Renal cortex interstitium (tissue), 11 donors: Measurements from ENCODE around the gene TAGLN2. TPM values are rescaled to one million over a fixed set of nuclear protein-coding genes. Genes with fewer than 3 reads are reported as not detected.

ENCODE experiments used
- DNase-seq, 11 donors: peaks; one replicate each; pipeline ENCODE4 v3.0.0-alpha.2; 2013; ENCODE audit warnings: low read depth in 9 of 11, low spot score in 4 of 11; ENCODE audit errors: extremely low read depth in 1 of 11
- polyA plus RNA-seq, 3 donors: library from polyadenylated mRNA; unstranded; fragments of 120-200 nt; gene quantifications; one replicate each; pipeline ENCODE4 v1.2.1, GENCODE V29; 2013; ENCODE audit not compliant: insufficient read length in 3 of 3

The TAGLN2 gene
- polyA plus RNA-seq, 3 donors: 119 to 150 (median 126) TPM

DNA sequence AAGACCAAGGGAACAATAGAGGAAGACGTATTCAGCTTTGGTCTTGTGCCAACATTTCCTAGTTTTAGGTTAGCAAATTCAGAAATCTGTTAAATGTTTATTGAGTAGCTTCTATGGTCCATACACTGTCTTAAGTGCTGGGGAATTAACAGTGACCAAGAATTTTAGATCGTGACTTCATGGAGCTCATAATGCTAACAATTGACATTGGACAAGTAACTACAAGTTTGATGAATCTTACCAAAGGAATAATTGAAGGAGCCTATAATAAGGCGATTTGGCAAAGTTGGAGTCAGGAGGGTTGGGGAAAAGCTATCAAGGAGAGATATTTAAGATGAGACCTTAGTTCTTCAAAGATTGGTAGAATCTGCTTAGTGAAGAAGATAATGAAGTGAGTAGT lies 30.1 kb upstream of the TAGLN2 start:
- DNase-seq: no peak

- no peak for DNase-seq
These were observed 28.5 kb upstream of the TAGLN2 start, which contains the start of gene SLAMF9 for GRCh38 chr1:159953536-159954515. Gene SLAMF9 (minus strand): TSS chr1:159954237. CDS start chr1:159954137, 100 bp downstream.

GRCh38 chr1:159952932-159953331 lies 27.6 kb upstream of the TAGLN2 start:
- no peak for DNase-seq

GRCh38 chr1:159951551-159951950 lies 26.2 kb upstream of the TAGLN2 start:
- DNase-seq: no peak

DNA sequence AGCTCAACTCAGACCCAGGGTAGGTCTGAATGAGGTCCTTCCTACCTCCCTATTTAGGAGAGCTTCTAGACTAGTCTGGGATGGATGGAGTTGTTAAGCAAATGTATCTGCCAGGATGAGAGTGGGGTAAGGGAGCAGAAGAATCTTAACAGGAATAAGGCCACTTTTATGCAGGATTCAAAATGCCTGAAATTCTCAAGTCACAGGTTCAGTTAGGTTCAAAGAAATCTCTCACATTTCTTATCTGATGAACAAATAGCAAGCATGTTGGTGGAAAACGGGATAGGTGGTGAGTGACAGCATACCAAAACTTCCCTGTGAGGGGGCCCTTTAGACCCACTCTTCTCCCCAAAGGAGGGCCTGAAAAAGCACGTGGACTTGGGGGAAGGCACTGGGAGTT lies 25.7 kb upstream of the TAGLN2 start:
- DNase-seq: no peak

- no peak for DNase-seq
These were observed 24.7 kb upstream of the TAGLN2 start for GRCh38 chr1:159949981-159950381.

DNA sequence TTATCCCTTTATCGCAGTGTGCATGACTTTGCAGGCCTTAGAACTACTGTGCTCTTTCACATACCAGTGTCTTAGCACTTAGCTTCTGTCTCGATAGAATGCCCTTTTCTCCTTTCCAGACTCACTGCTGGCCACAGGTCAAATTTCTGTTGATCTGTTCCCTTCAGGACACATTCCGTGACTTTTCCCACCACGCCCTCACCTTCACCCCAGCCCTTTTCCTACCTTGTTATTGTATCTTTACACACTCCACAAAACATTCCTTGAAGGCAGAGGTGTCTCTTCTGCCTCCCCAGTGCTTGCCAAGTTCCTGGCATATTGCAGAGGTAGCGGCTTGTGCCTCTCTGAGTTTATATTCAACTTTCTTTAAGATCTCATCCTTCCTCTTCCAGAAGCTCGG lies 23.8 kb upstream of the TAGLN2 start:
- DNase-seq: no peak

GRCh38 chr1:159947942-159948341 lies 22.6 kb upstream of the TAGLN2 start:
- DNase-seq: no peak

DNA sequence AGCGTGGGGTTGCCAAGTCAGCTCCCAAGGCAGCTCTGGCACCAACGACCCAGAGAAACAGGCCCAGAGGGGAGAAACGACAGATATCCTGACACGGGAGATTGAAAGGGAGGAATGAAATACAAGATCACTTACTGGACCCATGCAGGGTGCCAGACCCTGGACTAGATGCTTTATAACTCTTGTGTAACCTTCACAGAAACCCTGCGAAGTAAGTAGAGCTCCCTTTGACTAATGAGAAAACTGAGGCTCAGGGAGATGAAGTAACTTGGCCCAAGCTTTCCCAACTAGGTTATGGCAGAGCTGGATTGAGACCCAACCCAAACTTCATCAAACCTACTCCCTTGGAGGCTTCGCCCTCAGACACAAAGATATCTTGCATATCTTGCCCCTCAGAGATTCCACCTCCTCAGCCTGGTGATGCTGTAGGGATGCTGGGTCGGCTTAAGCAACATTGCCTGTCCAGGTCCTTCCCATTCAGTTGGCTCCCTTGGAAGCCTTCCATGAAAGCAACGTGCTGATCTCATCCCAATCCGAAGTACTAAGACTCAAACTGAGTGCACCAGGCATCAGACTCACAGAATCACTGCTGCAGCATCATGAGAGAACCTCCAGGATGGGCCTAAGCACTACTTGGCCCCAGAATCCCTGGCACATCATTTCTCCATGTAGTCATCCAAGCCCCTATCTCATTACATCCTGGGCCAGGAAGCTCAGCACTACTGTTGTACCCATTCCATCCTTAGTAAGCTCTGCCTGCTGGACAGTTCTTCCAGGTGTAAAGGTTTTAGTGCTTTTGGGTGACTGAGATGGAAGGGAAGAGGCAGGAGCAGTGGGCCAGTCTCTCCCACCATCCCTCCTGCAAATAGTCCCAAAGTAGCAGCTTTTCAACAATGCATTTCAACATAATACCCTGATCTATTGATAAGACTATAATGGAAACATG lies 21.2 kb upstream of the TAGLN2 start:
- no peak for DNase-seq

GRCh38 chr1:159945483-159946241 lies 20.4 kb upstream of the TAGLN2 start, which contains the start of gene IGSF9:
Gene IGSF9 (minus strand): TSS chr1:159945613. CDS start chr1:159943454, 2,159 bp downstream.
- peak in 8 of 11 donors; percentile 70 to 90 (median 86) for DNase-seq

DNA sequence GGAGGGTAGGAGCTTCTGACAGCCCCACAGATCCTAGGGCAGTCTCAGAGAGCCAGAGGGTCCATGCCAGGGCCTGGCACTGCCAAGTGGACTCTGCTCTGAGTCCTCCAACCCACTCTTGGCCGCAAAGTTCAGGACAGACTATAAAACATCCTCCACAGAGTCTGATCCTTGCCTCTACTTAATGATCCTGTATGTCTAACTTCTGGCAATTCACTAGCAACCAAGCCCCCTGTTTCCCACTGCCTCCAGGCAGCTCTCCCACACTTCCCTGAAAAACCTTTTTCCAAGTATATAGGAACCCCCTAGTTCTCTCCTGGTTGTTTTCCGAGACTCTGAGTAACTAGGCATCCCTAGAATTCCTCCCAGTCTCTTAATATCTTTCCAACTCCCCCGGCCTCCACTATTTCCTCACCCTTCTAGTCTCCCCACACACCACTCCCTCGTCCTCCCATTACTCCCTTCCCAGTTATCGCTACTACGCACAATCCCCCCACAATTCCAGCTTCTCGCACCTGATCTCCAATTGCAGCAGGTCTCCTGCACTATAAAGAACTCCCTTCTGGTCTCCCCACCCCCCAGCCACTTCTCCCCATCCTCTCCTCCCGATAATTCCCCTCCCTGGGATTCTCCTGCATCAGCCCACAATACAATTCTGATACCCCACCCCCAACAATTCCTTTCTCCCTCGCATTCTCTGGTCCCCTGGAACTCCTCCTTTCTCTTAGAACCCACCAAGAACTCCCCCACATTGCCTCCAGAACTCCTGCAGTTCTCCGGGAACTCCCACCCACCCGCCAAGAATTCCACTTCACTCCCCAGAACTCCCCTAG lies 19.5 kb upstream of the TAGLN2 start:
- DNase-seq: no peak

DNA sequence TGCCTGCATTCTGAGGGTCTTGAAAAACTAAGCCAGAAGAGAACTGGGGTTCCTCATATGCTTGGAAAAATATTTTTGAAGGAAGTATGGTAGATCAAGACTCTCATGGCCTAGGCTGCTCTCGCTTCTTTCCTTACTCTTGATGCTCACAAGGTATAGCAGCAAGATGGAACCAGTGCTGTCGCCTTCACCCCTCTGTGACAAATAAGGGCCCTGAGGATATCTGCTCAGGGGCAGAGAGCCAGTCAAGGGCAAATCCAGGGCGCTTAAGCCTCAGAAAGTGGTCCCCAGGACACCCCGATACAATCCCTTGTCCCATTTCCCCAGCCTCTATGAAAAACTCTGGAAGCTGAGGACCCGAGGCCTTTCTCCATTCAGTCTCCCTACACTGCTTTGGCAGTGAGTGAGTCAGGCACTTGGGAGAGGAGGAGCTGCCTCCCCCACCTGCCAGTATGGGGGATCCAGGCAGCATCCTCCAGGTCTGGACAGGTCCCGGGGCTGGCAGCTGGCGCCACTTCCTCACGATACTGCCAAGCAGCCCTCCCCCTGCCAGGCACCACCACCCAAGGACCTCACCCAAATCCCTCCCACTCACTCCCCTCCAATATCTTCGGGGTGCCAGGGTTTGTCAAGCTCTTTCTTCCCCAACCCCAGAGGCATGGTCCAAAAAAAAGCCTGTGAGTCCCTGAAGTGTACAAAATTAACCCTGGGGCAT lies 18.8 kb upstream of the TAGLN2 start:
- no peak for DNase-seq

DNA sequence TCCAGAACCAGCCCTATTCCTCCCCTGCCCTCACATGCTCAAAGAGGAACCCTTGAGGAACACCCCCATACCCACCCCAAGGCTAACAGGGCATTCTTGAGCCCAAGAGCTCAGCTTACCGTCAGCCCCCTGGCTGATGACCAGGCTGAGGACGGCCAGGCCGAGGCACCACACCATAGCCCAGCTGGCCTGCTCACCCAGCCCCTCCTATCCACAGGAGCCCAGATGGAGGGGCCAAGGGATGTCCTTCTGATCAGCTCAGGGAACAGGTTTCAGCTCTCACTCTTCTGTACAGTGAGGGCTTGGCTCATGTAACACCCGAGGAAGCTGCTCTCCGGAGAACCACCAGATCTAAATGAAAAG lies 18.0 kb upstream of the TAGLN2 start:
- no peak for DNase-seq

GRCh38 chr1:159942632-159943277 lies 17.4 kb upstream of the TAGLN2 start:
- no peak for DNase-seq

DNA sequence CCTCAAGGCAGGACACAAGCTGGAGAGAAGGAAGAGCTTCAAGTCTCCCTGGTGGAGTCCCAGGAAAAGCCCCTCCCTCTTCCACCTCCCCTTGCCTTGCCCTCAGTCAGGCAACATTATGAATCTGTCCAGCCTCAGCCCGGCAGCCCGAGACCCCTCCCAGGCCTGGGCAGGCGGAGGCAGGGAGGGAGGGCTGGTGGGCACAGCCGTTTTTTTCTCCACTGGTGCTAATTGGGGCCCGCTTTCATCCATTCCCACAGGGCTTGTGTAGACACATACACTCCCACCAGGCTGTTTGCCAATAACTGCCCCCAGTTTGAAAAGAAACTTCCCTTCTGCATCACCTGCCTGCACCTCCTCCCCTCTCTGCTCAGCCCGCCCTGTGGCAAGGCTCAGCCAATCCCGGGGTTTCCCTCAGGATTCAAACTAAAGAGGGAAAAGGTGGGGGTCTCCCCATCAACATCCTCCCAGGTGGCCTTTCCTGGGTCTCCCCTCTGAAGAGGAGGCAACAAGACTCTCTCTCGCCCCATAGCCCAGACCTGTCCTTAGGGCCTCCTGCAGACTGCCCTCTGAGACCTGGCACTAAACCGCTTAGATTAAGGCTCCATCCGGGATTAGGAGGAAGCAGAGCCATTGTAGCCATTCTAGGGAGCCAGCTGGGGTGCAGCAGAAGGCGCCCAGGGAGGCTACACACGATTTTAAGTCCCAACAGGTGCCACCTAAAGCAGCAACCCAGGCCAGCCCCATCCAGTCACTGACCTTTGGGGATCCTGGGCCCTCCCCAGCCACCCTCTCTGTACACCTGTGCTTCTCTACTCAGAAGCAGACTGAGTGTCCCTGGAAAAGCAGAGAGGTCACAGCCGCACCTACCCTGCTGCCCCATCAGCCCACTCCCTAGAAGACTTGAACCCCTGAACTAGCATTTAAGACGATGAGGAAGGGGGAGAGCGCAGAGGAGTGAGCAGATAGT lies 16.6 kb upstream of the TAGLN2 start:
- no peak for DNase-seq

GRCh38 chr1:159941141-159941540 lies 15.8 kb upstream of the TAGLN2 start:
- DNase-seq: no peak
